Eye (tissue), 1 donor: Measurements from ENCODE around the gene PUM1.

Source experiments
- DNase-seq: peaks from one replicate; pipeline ENCODE4 v3.0.0-alpha.2; 2015

PUM1 gene

GRCh38 chr1:30903343-30904034 is 162.0 kb downstream of the PUM1 start:
- no peak for DNase-seq

GRCh38 chr1:30902593-30903290 is 162.8 kb downstream of the PUM1 start:
- no peak for DNase-seq

- no peak for DNase-seq
Observed at GRCh38 chr1:30901798-30902581, 163.5 kb downstream of the PUM1 start.

- no peak for DNase-seq
Observed at GRCh38 chr1:30900931-30901560, 164.5 kb downstream of the PUM1 start.

GRCh38 chr1:30900486-30900885 is 165.0 kb downstream of the PUM1 start:
- DNase-seq, result no peak

- DNase-seq, result no peak
Observed at GRCh38 chr1:30899577-30900389, 165.7 kb downstream of the PUM1 start.

- no peak for DNase-seq
Observed at GRCh38 chr1:30898031-30898815, 167.3 kb downstream of the PUM1 start.

- no peak for DNase-seq
Observed at GRCh38 chr1:30896905-30897304, 168.6 kb downstream of the PUM1 start.

- DNase-seq, result no peak
Observed at GRCh38 chr1:30895944-30896660, 169.4 kb downstream of the PUM1 start.

GRCh38 chr1:30895382-30895943 is 170.1 kb downstream of the PUM1 start:
- no peak for DNase-seq

- DNase-seq, result no peak
Observed at GRCh38 chr1:30894508-30894973, 171.0 kb downstream of the PUM1 start.

GRCh38 chr1:30893776-30894507 is 171.6 kb downstream of the PUM1 start:
- DNase-seq, result no peak

GRCh38 chr1:30892671-30893073 is 172.8 kb downstream of the PUM1 start:
- no peak for DNase-seq

GRCh38 chr1:30891227-30891552 is 174.3 kb downstream of the PUM1 start:
- DNase-seq, result no peak

- DNase-seq, result no peak
Observed at GRCh38 chr1:30890502-30891226, 174.9 kb downstream of the PUM1 start.

- DNase-seq, result no peak
Observed at GRCh38 chr1:30889511-30889910, 176.0 kb downstream of the PUM1 start.

- DNase-seq, result no peak
Observed at GRCh38 chr1:30888975-30889374, 176.5 kb downstream of the PUM1 start.

GRCh38 chr1:30888391-30888790 is 177.1 kb downstream of the PUM1 start:
- no peak for DNase-seq
